ENCODE results near the gene VGLL3.

DNA sequence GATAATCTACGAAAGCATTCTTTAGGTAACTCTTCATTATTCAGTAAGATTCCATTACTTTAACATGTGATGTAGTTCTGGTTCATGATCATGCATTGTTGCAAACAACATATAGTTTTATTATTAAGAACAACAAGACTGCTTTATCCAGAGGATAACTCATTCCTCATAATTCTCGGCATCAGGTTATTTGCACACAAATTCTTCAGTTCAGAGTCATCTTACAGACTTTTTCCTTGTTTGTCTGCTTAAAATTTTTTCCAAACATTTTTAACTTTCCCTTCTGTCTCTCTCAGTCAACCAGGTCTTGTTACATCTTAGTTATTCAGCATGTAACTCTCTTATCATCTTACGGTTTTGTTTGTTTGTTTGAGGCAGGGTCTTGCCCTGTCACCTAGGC is 60.1 kb downstream of the VGLL3 start:
- TF ChIP-seq POLR2A (IDR thresholded peaks at IDR 0.05; ENCODE audit: low read depth) (no peak), CTCF (IDR thresholded peaks at IDR 0.05) (no peak), POLR2AphosphoS5 (IDR thresholded peaks at IDR 0.05) (no peak)
